HG03064 (cell line): ENCODE results near the gene LIPC.

ENCODE experiments used
- ATAC-seq: cut with Tn5 transposase; IDR thresholded peaks from one replicate; pipeline ENCODE4 v1.9.1; 2021; ENCODE audit warnings: low read depth; ENCODE audit not compliant: unreplicated experiment

The LIPC gene

GRCh38 chr15:58490888-58491473 lies 59.2 kb downstream of the LIPC start:
- ATAC-seq, result no peak

DNA sequence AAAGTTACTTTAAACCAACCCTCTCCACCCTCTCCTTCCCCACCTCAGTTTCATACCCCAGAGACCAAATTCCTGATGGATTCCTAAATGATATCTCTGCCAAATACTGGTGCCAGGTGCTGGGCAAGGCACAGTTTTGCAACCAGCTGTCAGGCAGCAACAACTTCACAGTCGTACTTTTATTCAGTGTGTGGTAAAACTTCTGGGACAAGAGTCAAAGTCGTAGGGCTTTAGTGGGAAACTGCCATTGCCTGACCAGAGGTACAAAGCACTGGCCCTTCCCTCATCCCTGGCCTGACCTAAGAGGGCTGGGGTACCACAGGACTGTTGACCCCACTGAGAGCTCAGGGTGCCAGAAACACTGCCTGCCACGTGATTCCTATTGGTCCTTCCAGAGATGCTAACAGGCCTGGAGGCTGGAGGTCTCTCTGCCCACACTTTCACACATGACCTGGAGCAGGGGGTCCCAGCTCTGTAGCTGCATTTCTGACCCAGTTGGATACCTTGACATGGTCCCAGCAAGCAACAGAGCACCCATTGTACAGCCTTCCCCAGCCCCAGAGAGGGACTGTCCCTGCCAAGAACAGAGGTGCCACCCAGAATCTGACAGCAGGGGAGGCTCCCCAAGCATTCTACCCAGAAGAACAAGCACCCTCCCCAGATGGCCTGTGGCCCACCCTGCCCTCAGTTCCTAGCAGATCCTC lies 59.9 kb downstream of the LIPC start:
- no peak for ATAC-seq

- no peak for ATAC-seq
These were observed 61.0 kb downstream of the LIPC start for GRCh38 chr15:58492661-58493397.

- ATAC-seq, result no peak
These were observed 62.8 kb downstream of the LIPC start for GRCh38 chr15:58494567-58494966.

GRCh38 chr15:58495891-58496408 lies 64.2 kb downstream of the LIPC start:
- no peak for ATAC-seq

- ATAC-seq, result no peak
These were observed 65.4 kb downstream of the LIPC start for GRCh38 chr15:58497046-58497785.

GRCh38 chr15:58498821-58499580 lies 67.2 kb downstream of the LIPC start:
- ATAC-seq, result no peak

DNA sequence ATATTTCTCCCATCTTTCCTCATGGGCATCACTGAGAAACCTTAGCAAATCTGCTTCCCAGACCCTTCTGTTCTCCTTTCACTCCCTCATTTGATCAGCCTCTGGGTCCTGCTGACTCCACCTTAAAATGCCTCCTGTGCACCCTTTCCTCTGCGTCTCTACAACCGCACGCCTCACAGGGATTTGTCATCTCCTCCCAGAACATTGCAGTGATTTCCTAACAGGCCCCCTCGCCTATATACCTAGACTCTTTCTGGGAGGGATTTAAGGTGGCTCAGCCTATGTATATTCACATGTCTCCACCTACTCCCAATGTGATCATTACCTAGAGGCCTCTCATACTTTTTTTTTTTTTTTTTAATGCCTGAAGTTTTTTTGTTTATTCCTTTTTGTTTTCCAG lies 69.2 kb downstream of the LIPC start:
- ATAC-seq, result no peak

DNA sequence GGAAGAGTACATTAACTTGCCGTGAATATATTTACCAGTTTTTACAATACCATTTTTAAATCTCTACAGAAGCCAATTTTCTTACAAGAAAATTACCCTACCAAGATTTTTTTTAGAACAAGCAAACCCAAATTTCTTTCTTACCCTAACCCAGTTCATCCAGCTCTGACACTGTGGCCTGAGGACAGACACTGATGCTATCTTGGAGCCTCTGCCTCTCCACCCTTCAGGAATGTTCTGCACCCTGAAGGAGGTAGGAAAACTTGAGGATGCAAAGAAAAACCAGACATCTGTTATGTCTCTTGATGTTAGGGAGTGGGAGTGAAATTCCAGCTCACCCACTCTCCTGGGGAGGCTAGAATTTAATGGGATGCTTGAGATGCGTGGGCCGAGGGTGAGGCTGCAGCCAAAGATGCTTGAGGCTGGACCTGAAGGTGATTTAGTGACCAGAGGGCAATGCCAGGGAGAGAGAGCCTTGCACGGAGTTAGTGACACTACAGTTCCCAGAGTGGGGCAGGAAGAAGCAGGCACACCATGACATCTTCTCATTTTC lies 69.9 kb downstream of the LIPC start:
- ATAC-seq, result no peak

DNA sequence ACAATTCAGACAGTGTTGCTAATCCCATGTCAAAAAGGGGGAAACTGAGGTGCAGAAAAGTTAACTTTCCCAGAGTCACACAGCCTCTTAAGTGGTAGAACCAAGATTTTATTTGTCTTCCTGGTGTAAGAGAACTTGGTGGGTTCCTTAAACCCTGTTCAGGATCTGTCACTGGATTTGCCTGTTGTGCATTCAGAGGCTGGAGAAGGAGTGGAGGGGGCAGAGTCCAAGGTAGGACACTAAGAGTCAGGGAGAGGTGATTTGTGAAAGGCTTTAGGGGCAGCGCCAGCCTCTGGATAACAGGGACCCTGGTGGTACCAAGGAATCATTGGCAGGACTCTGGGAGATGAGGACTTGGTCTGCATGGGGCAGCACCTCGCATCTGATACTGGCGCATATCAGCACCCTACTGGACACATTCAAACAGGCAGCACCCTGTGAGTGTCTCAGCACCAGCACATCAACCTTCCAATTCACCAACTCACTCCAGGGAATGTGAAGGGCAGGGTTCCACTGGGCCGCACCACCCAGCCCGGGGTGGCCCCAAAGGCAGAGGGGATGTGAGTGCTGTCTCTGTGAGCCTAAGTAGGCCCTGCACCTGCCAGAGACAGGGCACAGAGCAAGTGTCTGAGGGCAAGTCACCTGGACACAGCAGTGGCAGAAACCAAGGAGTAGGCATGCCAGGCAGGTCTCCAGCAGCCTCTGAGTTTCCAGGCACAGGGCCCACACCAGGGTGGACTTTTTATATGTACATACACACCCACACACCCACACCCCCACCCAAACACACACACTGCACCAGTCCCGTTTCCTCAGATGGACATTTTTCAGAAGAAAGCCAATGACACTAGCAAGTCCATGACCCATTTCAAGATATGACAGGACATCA lies 71.6 kb downstream of the LIPC start:
- ATAC-seq, result no peak

DNA sequence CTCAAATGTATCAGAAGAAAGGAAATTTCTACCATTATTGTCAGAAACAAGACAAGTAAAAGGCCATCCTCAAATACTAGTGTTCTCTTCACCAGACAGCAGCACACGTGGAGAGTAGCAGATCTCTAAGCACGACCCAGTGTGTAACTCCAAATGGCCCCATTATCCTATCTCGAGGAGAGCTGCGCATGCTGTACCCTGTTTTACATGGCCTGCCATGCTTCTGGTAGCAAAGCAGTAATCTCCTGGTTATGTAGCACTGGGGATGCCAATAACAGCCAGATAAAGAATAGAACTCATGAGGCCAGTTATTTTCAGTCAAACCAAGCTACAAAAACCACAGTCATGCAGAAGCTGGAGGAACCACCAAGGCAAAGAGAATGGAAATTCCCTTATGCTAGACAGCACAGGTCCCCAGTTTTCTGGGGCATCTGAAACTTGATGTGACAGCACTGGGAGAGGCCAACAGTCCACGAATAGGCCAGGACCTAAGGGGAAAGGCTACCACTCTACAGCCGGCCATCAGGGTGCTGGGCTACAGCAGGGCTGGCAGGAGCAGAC lies 73.0 kb downstream of the LIPC start:
- ATAC-seq, result no peak

- no peak for ATAC-seq
These were observed 73.8 kb downstream of the LIPC start for GRCh38 chr15:58505581-58505980.

DNA sequence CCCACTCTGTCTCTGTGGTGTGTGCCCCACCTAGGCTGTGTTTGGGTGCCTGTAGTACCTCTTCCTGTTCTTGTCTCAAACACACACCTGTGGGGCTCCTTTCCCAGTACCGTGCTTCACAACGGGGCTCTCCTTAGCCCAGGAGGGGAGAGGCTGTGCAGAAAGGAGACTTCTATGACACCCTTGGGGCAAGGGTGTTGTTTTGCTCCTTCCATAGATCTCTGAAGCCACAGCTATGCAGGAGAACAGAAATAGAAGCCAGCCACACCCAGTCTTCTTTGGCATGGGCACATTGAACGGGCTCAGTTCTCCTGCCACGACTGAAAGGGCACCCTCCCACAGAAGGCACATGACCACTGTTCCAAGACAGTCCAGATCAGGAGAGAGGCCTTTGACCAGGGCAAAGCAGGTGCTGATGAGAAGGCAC lies 74.3 kb downstream of the LIPC start:
- ATAC-seq, result no peak

- ATAC-seq, result no peak
These were observed 75.2 kb downstream of the LIPC start for GRCh38 chr15:58506783-58507668.

- no peak for ATAC-seq
These were observed 77.8 kb downstream of the LIPC start for GRCh38 chr15:58509556-58509955.

- no peak for ATAC-seq
These were observed 79.2 kb downstream of the LIPC start for GRCh38 chr15:58510715-58511598.

DNA sequence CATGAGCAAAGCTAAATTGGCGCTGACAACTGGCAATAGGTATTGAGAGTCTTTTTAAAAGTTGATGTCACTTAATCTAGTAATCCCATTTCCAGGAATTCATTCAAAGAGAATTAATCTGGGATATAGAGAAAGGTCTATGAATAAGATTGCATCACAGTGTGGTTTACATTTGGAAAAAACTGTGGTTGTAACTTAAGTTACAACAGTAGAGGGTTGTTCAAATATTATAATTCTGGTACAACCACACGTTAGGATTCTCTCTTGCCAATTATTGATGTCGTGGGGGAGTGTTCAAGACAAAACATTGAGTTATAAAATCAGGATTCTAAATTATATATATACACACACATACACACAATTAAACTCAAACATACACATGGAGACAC lies 79.8 kb downstream of the LIPC start:
- ATAC-seq, result no peak
